Stomach (tissue), 9 donors: ENCODE data around the gene TRIO. TPM values are rescaled to one million over a fixed set of nuclear protein-coding genes. Genes with fewer than 3 reads are reported as not detected.

ENCODE experiments used
- DNase-seq, 2 donors: peaks; one replicate each; pipeline versions ENCODE4 v3.0.0 to v3.0.0-alpha.2; 2013 to 2019
- H3K27ac ChIP-seq, 5 donors: fragments of 200-600 bp in 4 of 5; sonication (generic) in 4 of 5; one replicate each; pipeline ENCODE4 v1.5.1; 2013 to 2019; ENCODE audit warnings: mild to moderate bottlenecking in 1 of 5, moderate library complexity in 1 of 5
- H3K27me3 ChIP-seq, 3 donors: fragments of 200-600 bp; sonication (generic); one replicate each; pipeline ENCODE4 v1.5.1; 2017 to 2019; ENCODE audit warnings: mixed run types in 1 of 3
- H3K36me3 ChIP-seq, 4 donors: fragments of 200-600 bp; sonication (generic); 1 replicate in 3 of 4; 2 replicates in 1 of 4; pipeline ENCODE4 v1.5.1; 2016 to 2019
- H3K4me1 ChIP-seq, 4 donors: fragments of 200-600 bp; sonication (generic); one replicate each; pipeline ENCODE4 v1.5.1; 2016 to 2019
- H3K4me3 ChIP-seq, 4 donors: fragments of 200-600 bp; sonication (generic) in 3 of 4; one replicate each; pipeline ENCODE4 v1.5.1; 2016 to 2019; ENCODE audit warnings: mild to moderate bottlenecking in 1 of 4
- H3K9me3 ChIP-seq, 4 donors: fragments of 200-600 bp; sonication (generic); one replicate each; pipeline ENCODE4 v1.5.1; 2016 to 2019
- EP300 ChIP-seq: sonication (generic); formaldehyde crosslinking; IDR thresholded peaks from one replicate; pipeline ENCODE4 v1.6.1; 2017; ENCODE audit warnings: antibody characterized with exemption
- POLR2A ChIP-seq, 4 donors: fragments of 450-650 bp; IDR thresholded peaks; one replicate each; pipeline ENCODE4 v1.6.1; 2016; ENCODE audit warnings: antibody characterized with exemption in 4 of 4, control low read depth in 2 of 4, mild to moderate bottlenecking in 1 of 4, moderate library complexity in 1 of 4
- POLR2AphosphoS5 ChIP-seq, 3 donors: sonication (generic); formaldehyde crosslinking; IDR thresholded peaks; one replicate each; pipeline ENCODE4 v1.6.1; 2016; ENCODE audit warnings: antibody characterized with exemption in 3 of 3
- WGBS, 5 donors: extraction: QIAGEN DNeasy Blood & Tissue Kit in 3 of 5; methylation state at CpG; one replicate each; pipeline versions ENCODE4 v1.1.5 to v1.1.7; 2013 to 2018; 5-methylcytosine and 5-hydroxymethylcytosine counted together
- intact Hi-C: fragments of 100-400 bp; cut with DNase I; formaldehyde crosslinking; loops from one replicate; pipeline ENCODE4 v1.15.1; 2023; ENCODE audit warnings: low total_unique reads
- polyA plus RNA-seq, 3 donors: library from polyadenylated mRNA; stranded (reverse); fragments of 200-250 nt; gene quantifications; one replicate each; pipeline ENCODE4 v1.2.3, GENCODE V29; 2013
- total RNA-seq, 5 donors: library from RNA; depleted of rRNA; stranded (reverse); fragments of >200 nt; gene quantifications; one replicate each; pipeline versions ENCODE4 v1.1.0 to v1.2.3, GENCODE V29; 2014 to 2016
- TF ChIP-seq, protein P1 (sequence below), 7 experiments: fragments of 450-650 bp in 4 of 7; fragments of 200-600 bp in 3 of 7; sonication (generic) in 3 of 7; IDR thresholded peaks; one replicate each; pipeline ENCODE4 v1.5.1; 2016 to 2019; ENCODE audit warnings: antibody characterized with exemption in 7 of 7, control low read depth in 2 of 7, mild to moderate bottlenecking in 1 of 7
- donor health status: healthy with polysubstance abuse.
- donor health status: Bipolar disorder and iron deficiency.
- donor health status: healthy.

The TRIO gene
- total and polyA plus RNA-seq, 8 donors, result 9.9 to 558 (median 127) TPM

DNA sequence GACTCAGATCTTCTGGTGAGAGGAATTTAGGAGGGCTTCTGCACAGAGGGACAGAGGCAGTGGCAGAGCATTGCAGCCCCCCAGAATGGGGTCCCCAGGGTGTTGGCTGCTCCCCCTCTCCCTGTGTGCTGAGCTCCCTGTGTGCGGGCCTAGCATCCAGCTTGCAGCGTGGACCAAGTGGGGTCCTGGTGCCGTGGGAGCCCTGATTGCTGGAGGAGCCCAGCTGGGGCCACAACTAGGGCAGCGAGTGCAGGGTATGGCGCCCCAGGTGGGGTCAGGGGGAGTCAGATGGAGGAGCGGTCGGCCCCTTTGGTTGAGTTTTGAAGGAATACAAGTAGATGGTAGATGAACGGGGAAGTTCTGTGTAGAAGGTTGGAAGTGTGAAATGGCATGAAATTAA, 66.7 kb downstream of the TRIO start:
- no peak for TF ChIP-seq POLR2AphosphoS5 (IDR thresholded peaks at IDR 0.05)
- TF ChIP-seq POLR2A (IDR thresholded peaks at IDR 0.05), result no peak
- intact Hi-C loops, result loop anchor here (10.0 kb wide), 1 partner anchor 65 kb away; the partner anchor contains the start of gene TRIO
- DNase-seq, result no peak
- H3K27ac ChIP-seq, result peak overlapping the region in 4 of 5 donors; percentile 58 to 77 (median 72)
- H3K36me3 ChIP-seq, result no peaks in the 10 kb centered on the region
- peaks cover 19 to 90% (median 58%) of the 10 kb centered on the region in 4 donors for H3K4me1 ChIP-seq
- no peak overlapping the region for H3K4me3 ChIP-seq
- 87 to 94% (median 93%) methylated on average over 7 to 8 of the region's 8 CpGs for WGBS, 5 donors
- H3K9me3 ChIP-seq, result no peaks in the 10 kb centered on the region
- no peaks in the 10 kb centered on the region for H3K27me3 ChIP-seq

DNA sequence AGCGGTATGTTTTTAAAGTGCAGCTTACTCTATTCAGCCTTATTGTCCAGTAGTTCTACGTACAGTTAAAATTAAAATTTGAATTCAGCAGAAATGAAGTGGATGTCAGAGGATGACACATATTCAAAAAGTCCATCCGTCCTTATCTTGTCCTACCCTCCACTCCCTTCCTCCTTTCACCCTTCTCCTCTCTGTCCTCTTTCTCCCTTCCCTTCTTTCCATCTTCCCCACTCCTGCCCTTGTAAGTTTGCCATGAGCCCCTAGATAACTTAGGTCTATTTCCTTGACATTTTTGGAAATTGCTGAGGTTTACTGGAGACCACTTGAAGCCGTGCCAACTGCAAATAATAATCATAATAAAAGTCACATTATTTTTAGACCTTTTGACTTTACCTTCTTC, 67.6 kb downstream of the TRIO start:
- H3K27me3 ChIP-seq, result no peaks in the 10 kb centered on the region
- peak overlapping the region in 2 of 5 donors; percentile 71 to 77 for H3K27ac ChIP-seq
- no peaks in the 10 kb centered on the region for H3K36me3 ChIP-seq
- WGBS, 5 donors, result 69 to 75% (median 73%) methylated on average over 4 of the region's 4 CpGs
- TF ChIP-seq POLR2A (IDR thresholded peaks at IDR 0.05), result no peak
- no peak for TF ChIP-seq EP300
- no peak for TF ChIP-seq POLR2AphosphoS5 (IDR thresholded peaks at IDR 0.05)
- TF ChIP-seq, protein P1, sequence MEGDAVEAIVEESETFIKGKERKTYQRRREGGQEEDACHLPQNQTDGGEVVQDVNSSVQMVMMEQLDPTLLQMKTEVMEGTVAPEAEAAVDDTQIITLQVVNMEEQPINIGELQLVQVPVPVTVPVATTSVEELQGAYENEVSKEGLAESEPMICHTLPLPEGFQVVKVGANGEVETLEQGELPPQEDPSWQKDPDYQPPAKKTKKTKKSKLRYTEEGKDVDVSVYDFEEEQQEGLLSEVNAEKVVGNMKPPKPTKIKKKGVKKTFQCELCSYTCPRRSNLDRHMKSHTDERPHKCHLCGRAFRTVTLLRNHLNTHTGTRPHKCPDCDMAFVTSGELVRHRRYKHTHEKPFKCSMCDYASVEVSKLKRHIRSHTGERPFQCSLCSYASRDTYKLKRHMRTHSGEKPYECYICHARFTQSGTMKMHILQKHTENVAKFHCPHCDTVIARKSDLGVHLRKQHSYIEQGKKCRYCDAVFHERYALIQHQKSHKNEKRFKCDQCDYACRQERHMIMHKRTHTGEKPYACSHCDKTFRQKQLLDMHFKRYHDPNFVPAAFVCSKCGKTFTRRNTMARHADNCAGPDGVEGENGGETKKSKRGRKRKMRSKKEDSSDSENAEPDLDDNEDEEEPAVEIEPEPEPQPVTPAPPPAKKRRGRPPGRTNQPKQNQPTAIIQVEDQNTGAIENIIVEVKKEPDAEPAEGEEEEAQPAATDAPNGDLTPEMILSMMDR (IDR thresholded peaks at IDR 0.05), result no peak
- intact Hi-C loops, result loop anchor here (10.0 kb wide), 1 partner anchor 66 kb away; the partner anchor contains the start of gene TRIO
- no peak overlapping the region for H3K4me3 ChIP-seq
- no peak for DNase-seq
- H3K9me3 ChIP-seq, result no peaks in the 10 kb centered on the region
- H3K4me1 ChIP-seq, result peaks cover 18 to 81% (median 50%) of the 10 kb centered on the region in 4 donors

DNA sequence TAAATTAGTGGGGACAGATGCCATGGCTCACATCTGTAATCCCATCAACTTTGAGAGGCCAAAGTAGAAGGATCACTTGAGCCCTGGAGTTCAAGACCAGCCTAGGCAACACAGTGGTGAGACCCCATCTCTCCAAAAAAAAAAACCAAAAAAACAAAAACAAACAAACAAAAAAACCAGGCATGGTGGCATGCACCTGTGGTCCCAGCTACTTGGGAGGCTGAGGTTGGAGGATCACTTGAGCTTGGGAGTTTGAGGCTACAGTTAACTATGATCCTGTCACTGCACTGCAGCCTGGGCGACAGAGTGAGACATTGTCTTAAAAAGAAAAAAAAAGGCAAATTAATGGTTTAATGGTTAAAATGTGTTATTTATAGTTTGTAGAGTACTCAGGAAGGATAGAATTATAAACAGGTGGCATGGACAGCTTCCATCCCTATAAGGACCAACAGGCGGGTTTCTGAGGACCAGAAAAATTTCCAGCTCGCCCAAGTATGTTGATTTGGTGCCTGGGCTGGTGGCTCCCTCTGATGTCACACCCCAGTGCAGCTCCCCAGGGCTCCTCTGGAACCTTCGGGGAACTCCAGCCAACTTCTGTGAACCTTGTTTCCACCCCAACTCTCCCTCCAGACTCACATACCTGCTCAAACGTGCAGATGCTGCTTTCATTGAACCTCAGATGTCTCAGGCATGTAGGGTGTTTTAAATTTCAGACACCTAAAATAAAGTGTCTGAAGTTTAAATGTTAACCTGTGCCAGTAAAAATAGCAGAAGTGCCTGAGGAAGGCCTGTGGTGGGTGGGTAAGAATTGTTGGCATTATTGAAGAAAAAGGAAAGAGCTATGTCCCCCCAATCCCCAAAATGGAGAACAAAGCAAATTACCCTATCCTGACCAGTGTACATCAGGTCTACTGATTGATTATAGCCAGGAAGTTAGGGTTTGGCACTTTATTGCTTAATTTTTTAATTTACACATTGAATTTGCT, 69.0 kb downstream of the TRIO start:
- intact Hi-C loops, result loop anchor here (10.0 kb wide), 1 partner anchor 67 kb away; the partner anchor contains the start of gene TRIO
- H3K4me3 ChIP-seq, result peak overlapping the region in 1 of 4 donors; percentile 4
- no peaks in the 10 kb centered on the region for H3K9me3 ChIP-seq
- 64 to 69% (median 67%) methylated on average over 5 of the region's 5 CpGs for WGBS, 5 donors
- H3K36me3 ChIP-seq, result no peaks in the 10 kb centered on the region
- peaks cover 18 to 78% (median 51%) of the 10 kb centered on the region in 4 donors for H3K4me1 ChIP-seq
- no peak for DNase-seq
- TF ChIP-seq, protein P1 (IDR thresholded peaks at IDR 0.05), result no peak
- no peak for TF ChIP-seq POLR2AphosphoS5 (IDR thresholded peaks at IDR 0.05)
- no peak for TF ChIP-seq EP300
- TF ChIP-seq POLR2A (IDR thresholded peaks at IDR 0.05), result no peak
- H3K27me3 ChIP-seq, result no peaks in the 10 kb centered on the region
- H3K27ac ChIP-seq, result peak overlapping the region in 4 of 5 donors; percentile 21 to 77 (median 62)

DNA sequence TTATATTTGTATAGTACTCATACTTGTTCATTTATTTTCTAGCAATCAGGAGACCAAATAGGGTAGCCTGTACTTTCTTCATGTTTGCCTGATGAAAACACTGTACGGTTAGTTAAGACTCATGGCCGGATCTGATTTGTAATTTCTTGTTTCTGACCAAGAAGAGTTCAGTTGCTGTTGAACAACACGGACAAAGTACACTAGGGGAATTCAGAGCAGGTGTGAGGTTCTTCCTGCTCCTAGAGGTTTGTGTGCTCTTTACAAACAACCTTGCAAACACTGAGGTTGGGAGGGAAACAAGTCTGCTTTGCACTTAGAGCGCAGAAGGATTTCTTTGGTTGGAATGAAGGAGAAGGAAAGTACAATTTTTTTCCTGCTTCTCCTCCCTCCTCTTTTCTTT, 69.7 kb downstream of the TRIO start:
- no peaks in the 10 kb centered on the region for H3K9me3 ChIP-seq
- no peaks in the 10 kb centered on the region for H3K36me3 ChIP-seq
- peak overlapping the region in 4 of 5 donors; percentile 21 to 77 (median 62) for H3K27ac ChIP-seq
- DNase-seq, result peak in 1 of 2 donors; percentile 67
- TF ChIP-seq EP300, result no peak
- peak in 1 of 3 donors; percentile 28 for TF ChIP-seq POLR2AphosphoS5 (IDR thresholded peaks at IDR 0.05)
- TF ChIP-seq POLR2A (IDR thresholded peaks at IDR 0.05), result no peak
- TF ChIP-seq, protein P1 (IDR thresholded peaks at IDR 0.05), result no peak
- H3K4me1 ChIP-seq, result peaks cover 16 to 80% (median 51%) of the 10 kb centered on the region in 4 donors
- 20 to 31% (median 25%) methylated on average over 4 of the region's 4 CpGs for WGBS, 5 donors
- intact Hi-C loops, result loop anchor here (10.0 kb wide), 1 partner anchor 68 kb away; the partner anchor contains the start of gene TRIO
- H3K4me3 ChIP-seq, result peak overlapping the region in 1 of 4 donors; percentile 4
- no peaks in the 10 kb centered on the region for H3K27me3 ChIP-seq
